Measurements from ENCODE around the gene KRT84. TPM values are rescaled to one million over a fixed set of nuclear protein-coding genes. Genes with fewer than 3 reads are reported as not detected.

KRT84 gene
- total and polyA plus RNA-seq, 9 of the 15 experiments (the other 6 are each of a cell fraction or from before 2014, with no cell fraction given): not detected

DNA sequence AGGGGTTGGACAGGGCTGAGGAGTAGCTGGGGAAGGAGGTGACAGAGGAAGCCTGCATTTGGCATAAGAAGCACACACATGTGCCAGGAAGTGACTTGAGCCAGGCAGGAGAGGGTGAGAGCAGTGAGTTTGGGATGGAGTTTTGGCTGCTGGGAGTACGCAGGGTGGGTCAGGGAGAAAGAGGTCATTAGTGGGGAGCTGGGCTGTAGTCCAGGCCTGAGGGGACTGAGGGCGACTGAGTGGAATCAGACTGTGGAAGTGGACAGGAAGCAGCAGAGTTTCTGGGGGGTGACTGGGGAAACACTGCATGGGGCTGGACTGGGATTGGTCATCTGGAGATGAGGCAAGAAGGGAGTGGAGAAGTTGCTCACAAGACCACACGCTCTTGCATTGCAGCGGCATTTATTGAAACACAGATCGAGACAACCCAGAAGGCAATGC is 25.8 kb downstream of the KRT84 start:
- no peak overlapping the region for H3K9ac ChIP-seq (ENCODE audit: insufficient read depth in 1 of 2, low read depth in 2 of 2, low read length in 2 of 2)
- H3K9me1 ChIP-seq (ENCODE audit: control insufficient read depth, insufficient read depth, low read length): no peaks in the 10 kb centered on the region
- FAIRE-seq: no peak

DNA sequence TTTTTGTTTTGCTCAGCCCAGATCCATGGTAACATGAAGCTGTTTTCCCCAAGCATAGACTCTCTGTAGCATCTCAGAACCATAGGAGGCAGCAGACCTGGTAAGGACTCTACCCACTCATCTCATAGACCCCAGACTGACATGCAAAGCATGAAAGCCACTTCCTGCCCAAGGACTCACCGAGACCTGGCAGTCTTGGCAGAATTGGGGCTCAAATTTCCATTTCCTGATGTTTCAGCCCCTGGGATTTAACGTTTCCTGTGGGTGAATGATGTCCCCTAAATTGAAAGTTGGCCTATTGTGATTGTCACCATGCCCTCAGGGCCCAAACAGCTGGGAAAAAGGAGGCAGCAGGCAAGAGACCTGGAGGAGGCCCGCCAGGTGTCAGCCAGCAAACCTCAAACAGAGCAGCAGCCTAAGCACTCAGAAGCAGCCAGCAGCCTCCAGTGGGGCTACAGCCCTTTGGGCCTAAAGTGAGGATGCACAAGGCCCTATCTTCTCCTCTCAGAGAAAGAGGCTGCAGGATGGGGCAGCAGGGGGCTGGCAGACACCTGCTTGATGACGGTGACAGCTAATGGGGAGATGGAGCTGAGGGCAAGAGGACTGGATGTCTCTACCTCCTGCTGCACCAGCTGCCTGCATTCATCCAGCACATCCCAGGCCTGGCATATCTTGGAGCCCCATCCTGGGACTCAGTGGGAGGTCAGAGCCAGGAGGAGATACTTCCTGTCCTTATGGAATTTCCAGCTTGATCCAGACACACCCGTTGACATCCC is 26.7 kb downstream of the KRT84 start:
- H3K79me2 ChIP-seq (ENCODE audit: control insufficient read depth, insufficient read depth, low read length): no peaks in the 10 kb centered on the region
- H3K9me1 ChIP-seq (ENCODE audit: control insufficient read depth, insufficient read depth, low read length): no peaks in the 10 kb centered on the region
- no peak overlapping the region for H3K4me2 ChIP-seq (ENCODE audit: insufficient read depth, low read length)
- CTCF ChIA-PET (ENCODE audit: low intra/inter-chr PET ratio): interaction anchor here (0.5 kb wide), 1 partner anchor 1942 kb away, joined by 3 read pairs; the partner anchor contains the start of gene NFE2
- H4K20me1 ChIP-seq (replicated peaks; ENCODE audit: control insufficient read depth, insufficient read depth, low read length): peaks cover 4% of the 10 kb centered on the region; the same call in 1 of the 2 replicates
- no peak overlapping the region for H3K27ac ChIP-seq (ENCODE audit: extremely low read depth, low read depth, low read length)
- no peaks in the 10 kb centered on the region for H3K4me1 ChIP-seq (replicated peaks in 1 of 2; ENCODE audit: control insufficient read depth in 2 of 2, insufficient read depth in 2 of 2, low read length in 2 of 2)
- in situ Hi-C loops (cut with MboI): no loop called here
- ATAC-seq (no peak), DNase-seq (ENCODE audit: extremely low read depth in 1 of 4, low spot score in 3 of 4) (no peak), FAIRE-seq (no peak)
- H3K9ac ChIP-seq (ENCODE audit: insufficient read depth in 1 of 2, low read depth in 2 of 2, low read length in 2 of 2): no peak overlapping the region
- no peaks in the 10 kb centered on the region for H3K36me3 ChIP-seq (ENCODE audit: control insufficient read depth, insufficient read depth, low read length)
- no peaks in the 10 kb centered on the region for H3K9me3 ChIP-seq (replicated peaks; ENCODE audit: control insufficient read depth, insufficient read depth, low read depth, low read length)
- POLR2A ChIA-PET: no interaction called here
- H2AFZ ChIP-seq (ENCODE audit: low read depth, low read length): no peak overlapping the region
- H3K4me3 ChIP-seq: no peak overlapping the region
- BruUV-seq (replicated peaks): no TSS peak
- intact Hi-C loops (cut with micrococcal nuclease): no loop called here
- H3K27me3 ChIP-seq (ENCODE audit: control insufficient read depth in 2 of 2, insufficient read depth in 2 of 2, low read length in 2 of 2): peaks cover 4 to 50% of the 10 kb centered on the region in 2 experiments; a peak in 4 of 5 replicates
- WGBS (ENCODE audit: insufficient coverage, low coverage, missing lambda C conversion rate): 4% methylated on average over 5 of the region's 5 CpGs
- TF ChIP-seq ETS2 (tag; IDR thresholded peaks at IDR 0.05; ENCODE audit: borderline replicate concordance, poor library complexity, severe bottlenecking): no peak
- TF ChIP-seq ZNF354B (CRISPR knock-in tag; IDR thresholded peaks at IDR 0.05): no peak
- TF ChIP-seq ZNF239 (CRISPR knock-in tag; IDR thresholded peaks at IDR 0.05): no peak
- TF ChIP-seq, protein P1, sequence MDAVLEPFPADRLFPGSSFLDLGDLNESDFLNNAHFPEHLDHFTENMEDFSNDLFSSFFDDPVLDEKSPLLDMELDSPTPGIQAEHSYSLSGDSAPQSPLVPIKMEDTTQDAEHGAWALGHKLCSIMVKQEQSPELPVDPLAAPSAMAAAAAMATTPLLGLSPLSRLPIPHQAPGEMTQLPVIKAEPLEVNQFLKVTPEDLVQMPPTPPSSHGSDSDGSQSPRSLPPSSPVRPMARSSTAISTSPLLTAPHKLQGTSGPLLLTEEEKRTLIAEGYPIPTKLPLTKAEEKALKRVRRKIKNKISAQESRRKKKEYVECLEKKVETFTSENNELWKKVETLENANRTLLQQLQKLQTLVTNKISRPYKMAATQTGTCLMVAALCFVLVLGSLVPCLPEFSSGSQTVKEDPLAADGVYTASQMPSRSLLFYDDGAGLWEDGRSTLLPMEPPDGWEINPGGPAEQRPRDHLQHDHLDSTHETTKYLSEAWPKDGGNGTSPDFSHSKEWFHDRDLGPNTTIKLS (IDR thresholded peaks at IDR 0.05; ENCODE audit: borderline replicate concordance, low read depth): no peak
- TF ChIP-seq, protein P2, sequence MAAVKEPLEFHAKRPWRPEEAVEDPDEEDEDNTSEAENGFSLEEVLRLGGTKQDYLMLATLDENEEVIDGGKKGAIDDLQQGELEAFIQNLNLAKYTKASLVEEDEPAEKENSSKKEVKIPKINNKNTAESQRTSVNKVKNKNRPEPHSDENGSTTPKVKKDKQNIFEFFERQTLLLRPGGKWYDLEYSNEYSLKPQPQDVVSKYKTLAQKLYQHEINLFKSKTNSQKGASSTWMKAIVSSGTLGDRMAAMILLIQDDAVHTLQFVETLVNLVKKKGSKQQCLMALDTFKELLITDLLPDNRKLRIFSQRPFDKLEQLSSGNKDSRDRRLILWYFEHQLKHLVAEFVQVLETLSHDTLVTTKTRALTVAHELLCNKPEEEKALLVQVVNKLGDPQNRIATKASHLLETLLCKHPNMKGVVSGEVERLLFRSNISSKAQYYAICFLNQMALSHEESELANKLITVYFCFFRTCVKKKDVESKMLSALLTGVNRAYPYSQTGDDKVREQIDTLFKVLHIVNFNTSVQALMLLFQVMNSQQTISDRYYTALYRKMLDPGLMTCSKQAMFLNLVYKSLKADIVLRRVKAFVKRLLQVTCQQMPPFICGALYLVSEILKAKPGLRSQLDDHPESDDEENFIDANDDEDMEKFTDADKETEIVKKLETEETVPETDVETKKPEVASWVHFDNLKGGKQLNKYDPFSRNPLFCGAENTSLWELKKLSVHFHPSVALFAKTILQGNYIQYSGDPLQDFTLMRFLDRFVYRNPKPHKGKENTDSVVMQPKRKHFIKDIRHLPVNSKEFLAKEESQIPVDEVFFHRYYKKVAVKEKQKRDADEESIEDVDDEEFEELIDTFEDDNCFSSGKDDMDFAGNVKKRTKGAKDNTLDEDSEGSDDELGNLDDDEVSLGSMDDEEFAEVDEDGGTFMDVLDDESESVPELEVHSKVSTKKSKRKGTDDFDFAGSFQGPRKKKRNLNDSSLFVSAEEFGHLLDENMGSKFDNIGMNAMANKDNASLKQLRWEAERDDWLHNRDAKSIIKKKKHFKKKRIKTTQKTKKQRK (IDR thresholded peaks at IDR 0.05; ENCODE audit: borderline replicate concordance, low read depth, low read length): no peak
- no peak for TF ChIP-seq ZNF3 (CRISPR knock-in tag; IDR thresholded peaks at IDR 0.05)
- no peak for TF ChIP-seq POLR2AphosphoS2 (IDR thresholded peaks at IDR 0.05; ENCODE audit: low read length)
- no peak for TF ChIP-seq STAT5B (CRISPR knock-in tag; IDR thresholded peaks at IDR 0.05)
- no peak for TF ChIP-seq BCL6 (CRISPR knock-in tag; IDR thresholded peaks at IDR 0.05)

More for the DNA sequence above, 25.8 kb downstream of the KRT84 start:
- Histone ChIP-seq H3K4me1 (replicated peaks in 1 of 2; ENCODE audit: control insufficient read depth in 2 of 2, insufficient read depth in 2 of 2, low read length in 2 of 2) (no peaks in the 10 kb centered on the region), H3K4me3 (no peak overlapping the region), H3K9me3 (replicated peaks; ENCODE audit: control insufficient read depth, insufficient read depth, low read depth, low read length) (no peaks in the 10 kb centered on the region), H3K27me3 (ENCODE audit: control insufficient read depth in 2 of 2, insufficient read depth in 2 of 2, low read length in 2 of 2) (peaks cover 6 to 54% of the 10 kb centered on the region in 2 experiments; a peak in 4 of 5 replicates), H3K4me2 (ENCODE audit: insufficient read depth, low read length) (no peak overlapping the region), H4K20me1 (replicated peaks; ENCODE audit: control insufficient read depth, insufficient read depth, low read length) (peaks cover 5% of the 10 kb centered on the region; the same call in 1 of the 2 replicates), H2AFZ (ENCODE audit: low read depth, low read length) (no peak overlapping the region), H3K79me2 (ENCODE audit: control insufficient read depth, insufficient read depth, low read length) (no peaks in the 10 kb centered on the region), H3K36me3 (ENCODE audit: control insufficient read depth, insufficient read depth, low read length) (no peaks in the 10 kb centered on the region), H3K27ac (ENCODE audit: extremely low read depth, low read depth, low read length) (no peak overlapping the region)
- BruUV-seq (replicated peaks): no TSS peak
- TF ChIP-seq MYC (IDR thresholded peaks at IDR 0.05; ENCODE audit: low read depth, low read length) (no peak), MYC (CRISPR knock-in tag; IDR thresholded peaks at IDR 0.05; ENCODE audit: borderline replicate concordance, low read depth) (no peak)
- ATAC-seq (no peak), DNase-seq (ENCODE audit: extremely low read depth in 1 of 4, low spot score in 3 of 4) (no peak)
- intact Hi-C loops (cut with micrococcal nuclease): loop anchor here (10.0 kb wide), 1 partner anchor 205 kb away; no protein-coding TSS in a partner anchor
- 3% methylated on average over 5 of the region's 5 CpGs for WGBS (ENCODE audit: insufficient coverage, low coverage, missing lambda C conversion rate)
- ChIA-PET CTCF (ENCODE audit: low intra/inter-chr PET ratio) (no interaction called here), POLR2A (no interaction called here)
- in situ Hi-C loops (cut with MboI): no loop called here
